Renal pelvis (tissue), 4 donors: ENCODE data around the gene C3orf70. TPM values are rescaled to one million over a fixed set of nuclear protein-coding genes. Genes with fewer than 3 reads are reported as not detected.

ENCODE experiments used
- DNase-seq: peaks from one replicate; pipeline ENCODE4 v3.0.0-alpha.2; 2013
- polyA plus RNA-seq, 3 donors: library from polyadenylated mRNA; unstranded; fragments of 120-200 nt; gene quantifications; one replicate each; pipeline ENCODE4 v1.2.1, GENCODE V29; 2013; ENCODE audit not compliant: insufficient read length in 3 of 3

The C3orf70 gene
- polyA plus RNA-seq, 3 donors: 7.1 to 7.6 (median 7.5) TPM

DNA sequence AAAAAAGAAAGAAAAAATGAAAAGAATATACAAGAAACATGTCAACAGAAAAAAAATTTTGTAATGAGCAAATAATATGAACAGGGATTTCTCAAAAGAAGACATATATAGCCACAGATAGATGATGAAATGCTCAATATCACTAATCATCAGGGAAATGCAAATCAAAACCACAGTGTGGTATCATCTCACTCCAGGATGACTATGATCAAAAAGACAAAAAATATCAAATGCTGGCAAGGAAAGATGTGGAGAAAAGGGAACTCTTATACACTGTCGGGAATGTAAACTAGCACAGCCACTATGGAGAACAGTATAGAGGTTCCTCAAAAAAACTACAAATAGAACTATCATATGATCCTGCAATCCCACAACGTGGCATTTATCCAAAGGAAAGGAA is 94.1 kb downstream of the C3orf70 start:
- DNase-seq: no peak

DNA sequence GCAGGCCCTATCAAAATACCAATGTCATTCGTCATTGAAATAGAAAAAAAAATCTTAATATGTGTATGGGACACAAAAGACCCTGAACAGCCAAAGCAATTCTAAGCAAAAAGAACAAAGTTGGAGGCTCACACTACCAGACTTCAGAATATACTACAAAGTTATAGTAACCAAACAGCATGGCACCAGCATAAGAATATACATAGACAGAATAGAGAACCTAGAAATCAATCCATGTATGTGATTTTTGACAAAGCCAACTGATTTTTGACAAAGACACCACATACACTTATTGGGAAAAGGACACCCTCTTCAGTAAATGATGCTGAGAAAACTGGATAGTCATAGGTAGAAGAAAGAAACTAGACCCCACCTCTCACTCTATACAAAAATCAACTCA is 95.0 kb downstream of the C3orf70 start:
- no peak for DNase-seq

DNA sequence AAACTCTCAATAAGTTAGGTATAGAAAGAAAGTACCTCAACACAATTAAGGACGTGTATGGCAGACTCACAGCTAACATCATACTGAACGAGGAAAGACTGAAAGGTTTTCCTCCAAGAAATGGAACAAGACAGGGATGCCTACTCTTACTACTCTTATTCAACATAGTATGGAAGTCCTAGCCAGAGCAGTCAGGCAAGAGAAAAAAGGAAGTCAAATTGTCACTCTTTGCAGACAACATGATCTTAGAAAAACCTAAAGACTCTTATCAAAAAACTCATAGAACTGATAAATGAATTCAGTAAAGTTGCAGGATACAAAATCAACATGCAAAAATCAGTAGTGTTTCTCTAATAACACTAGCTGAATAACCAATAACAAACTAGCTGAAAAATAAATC is 96.0 kb downstream of the C3orf70 start:
- no peak for DNase-seq

DNA sequence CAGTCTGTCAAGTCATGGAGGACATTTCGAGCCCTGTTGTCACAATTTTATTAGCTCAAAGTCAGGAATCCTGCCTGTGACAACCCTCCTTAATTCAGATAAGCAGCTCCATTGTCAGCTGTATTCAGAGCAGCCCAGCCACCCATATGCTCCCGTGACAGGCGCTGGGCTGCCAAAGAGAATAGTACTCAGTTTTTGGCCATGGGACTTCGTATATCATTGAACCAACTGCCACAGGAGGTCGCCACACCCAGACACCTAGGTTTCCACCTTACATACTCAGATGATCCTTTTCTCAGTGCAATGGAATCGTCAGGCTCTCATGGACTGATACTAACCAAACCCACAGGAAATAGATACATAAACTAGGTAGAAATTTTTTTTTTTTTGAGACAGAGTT is 100.2 kb downstream of the C3orf70 start:
- no peak for DNase-seq

DNA sequence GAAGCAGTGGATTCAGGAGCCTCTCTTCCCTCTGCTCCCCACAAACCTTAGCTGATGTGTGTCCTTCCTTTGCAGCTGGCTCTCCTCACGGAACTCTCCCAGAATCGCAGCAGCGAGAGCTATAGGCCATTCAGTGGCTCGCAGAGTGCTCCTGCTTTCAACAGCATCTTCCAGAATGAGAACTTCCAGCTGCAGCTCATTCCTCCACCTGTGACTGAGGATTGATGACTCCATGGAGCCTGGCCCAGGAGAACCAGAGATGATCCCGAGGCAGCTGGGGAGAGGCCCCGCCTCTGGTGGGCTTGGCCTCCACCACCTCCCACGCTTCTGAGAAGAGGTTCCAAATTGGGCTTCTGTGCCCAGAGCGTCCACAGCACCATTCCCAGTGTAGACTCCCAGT is 101.1 kb downstream of the C3orf70 start:
- no peak for DNase-seq

DNA sequence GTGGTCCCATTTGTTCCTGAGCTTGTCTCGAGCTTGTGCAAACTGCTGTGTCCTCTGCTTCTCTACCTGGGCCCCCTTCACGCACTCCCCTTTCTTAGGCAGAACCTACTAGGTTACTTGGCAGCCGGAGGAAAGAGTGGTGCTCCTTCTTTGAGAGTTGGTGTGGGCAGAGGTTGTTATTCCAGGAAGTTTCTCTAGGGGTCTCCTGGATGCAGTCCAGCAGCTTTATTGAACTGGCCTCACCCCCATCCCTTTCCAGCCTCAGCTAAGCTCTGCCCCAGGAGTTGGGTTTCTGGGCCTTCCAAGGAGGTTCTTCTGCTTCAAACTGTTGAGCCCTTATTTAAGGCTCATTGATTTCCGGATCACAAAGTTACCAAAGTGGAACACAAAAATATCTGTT is 103.2 kb downstream of the C3orf70 start:
- DNase-seq: no peak

DNA sequence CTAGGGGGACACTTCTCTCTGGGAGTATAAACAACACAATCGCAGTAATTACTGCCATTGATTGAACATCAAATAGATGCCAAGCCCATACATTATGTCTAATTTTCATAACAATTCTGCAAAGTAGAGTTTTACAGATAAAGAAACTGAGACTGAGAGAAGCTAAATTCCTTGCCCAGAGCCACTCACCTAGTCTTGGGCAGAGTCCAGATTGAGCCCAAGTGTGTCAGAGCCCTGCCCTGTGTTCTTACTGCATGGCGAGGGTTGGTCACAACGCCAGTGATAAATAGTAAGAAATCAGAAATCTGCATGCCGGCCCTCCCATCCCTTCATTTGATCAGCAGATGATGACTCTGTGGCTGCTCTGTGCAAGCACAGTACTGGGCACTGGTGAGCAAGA is 106.3 kb downstream of the C3orf70 start:
- DNase-seq: no peak

DNA sequence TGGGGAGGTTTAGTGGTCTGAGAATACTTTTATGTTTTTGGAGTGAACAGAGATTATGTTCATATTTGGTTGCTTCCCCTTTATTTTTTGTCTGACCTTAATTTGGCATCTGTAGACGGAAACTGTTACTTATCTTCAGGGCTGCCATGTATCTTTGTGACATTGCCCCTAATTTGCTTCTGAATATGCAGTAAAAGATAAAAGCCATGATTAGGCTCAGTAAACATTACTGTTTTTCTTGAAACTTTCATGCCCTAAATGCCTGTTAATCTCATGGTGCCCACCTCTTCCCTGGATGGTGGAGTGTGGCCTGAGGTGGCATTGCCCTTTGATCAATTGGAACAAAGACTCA is 106.7 kb downstream of the C3orf70 start:
- DNase-seq: no peak

DNA sequence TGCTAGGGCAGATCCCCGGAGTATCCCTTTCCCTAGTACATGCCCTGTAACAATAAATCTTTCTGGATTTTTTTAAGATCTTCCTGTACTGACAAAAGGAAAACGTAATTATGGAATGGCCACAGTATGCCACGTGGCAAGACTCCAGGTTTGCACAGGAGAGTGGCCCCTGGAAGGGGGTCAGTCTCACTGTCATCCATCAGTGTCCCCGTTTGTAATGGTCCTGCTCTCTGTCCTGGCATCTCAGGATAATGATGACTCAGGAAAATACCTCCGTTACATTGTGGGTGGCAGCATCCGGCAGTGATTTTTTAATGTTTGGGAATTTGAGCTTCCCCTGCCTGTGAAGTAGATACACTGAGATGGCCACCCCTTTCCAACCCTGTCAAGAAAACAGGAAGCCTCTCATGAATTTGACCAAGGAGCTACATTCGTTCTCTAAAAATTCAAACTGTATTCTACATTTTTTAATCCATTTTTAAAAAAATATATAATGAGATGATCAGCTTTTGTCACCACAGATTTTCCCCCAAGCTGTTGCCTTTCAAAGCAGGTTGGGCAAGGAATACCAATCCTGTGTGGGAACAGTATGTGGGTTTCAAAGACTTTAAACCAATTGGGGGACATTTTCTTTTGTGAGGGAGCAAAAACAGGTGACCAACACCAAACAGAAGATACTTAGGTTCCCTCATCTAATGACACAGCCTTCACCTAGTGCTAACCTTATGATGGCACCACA is 110.4 kb downstream of the C3orf70 start:
- DNase-seq: no peak

DNA sequence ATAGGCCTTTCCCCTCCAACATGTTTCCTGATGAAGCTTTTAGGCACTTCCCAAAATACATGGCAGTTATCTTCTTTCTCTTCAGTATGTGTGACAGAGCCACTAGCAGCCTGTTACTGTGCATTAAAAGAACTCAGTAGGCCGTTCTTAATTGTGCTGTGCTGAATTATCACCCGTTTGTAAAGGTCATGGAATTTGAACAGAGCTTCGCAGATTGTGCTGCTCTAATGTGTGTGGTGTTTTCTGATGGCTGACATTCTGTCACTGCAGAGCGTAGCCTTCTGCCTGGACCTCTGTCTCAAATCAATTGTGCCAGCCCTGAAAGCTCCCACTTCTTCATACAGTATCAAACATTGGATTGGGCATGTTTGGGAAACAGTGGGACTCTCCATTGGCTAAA is 111.3 kb downstream of the C3orf70 start:
- DNase-seq: no peak

DNA sequence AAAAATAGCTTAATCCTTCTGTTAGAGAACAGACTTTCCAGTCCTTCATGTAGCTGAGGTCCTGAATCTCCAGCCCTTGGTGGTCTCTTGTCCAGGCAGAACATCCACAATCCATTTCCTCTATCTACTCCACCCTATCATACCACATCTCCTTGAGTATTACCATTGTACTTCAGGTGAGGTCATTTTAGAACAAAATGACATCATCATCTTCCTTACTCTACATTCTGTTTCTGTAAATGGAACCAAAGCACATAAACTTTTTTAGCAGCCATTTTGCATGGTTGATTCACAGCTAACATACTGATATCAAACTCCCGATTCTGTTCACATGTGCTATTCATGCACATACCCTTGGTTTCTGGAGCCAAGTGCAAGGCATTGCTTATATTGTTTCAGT is 112.4 kb downstream of the C3orf70 start:
- DNase-seq: no peak

DNA sequence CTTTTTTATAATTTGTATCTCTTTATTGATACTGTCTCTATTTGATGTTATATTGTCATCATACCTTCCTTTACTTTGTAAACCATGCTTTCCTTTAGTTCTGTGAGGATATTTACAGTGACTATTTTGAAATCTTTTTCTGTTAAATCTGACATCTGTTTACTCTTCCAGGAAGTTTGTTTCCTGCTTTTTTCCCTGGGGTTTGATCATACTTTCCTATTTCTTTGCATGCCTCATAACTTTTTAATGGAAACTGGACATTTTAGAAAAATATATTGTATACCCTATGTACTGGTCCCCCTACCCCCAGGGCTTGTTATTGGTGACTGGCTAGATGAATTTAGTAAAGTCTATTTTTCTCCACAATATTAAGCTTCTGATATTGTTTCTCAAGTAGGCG is 115.1 kb downstream of the C3orf70 start:
- DNase-seq: no peak

DNA sequence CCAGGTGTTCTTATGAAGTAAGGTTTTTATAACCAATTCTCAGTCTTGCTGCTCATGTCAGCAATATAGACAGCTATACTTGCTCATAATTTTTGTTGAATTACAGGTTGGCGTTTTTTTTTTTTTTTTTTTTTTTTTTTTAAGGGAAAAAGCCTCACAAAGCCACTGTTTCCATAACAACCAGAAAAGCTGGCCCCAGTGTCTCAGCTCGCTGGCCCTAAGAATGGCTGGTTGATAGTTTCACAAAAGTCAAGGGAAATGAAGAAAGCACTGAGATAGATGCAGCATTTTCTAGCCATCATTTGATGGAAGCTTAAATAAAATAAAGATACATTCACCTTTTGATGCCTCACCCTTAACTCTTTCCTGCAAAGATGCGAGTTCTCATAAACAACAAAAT is 121.9 kb downstream of the C3orf70 start:
- DNase-seq: no peak

DNA sequence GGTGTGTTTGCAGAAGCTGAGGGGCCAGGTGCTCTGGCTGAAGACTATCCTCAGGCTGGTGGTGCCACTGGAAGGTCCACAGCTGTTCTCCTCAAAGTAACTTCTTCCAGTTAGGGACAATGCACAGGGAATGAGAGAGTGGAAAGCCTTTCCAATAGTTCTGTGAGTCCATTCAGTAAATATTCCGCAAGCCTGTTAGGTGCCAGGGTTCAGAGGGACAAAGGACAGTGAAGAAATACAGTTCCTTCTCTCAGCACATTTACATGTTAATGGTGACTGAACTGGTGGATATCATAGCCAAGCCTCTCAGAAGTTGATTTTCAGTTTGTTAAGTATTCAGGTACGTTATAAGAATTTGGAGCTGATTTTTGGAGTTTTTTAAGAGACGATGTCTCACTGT is 122.5 kb downstream of the C3orf70 start:
- no peak for DNase-seq

DNA sequence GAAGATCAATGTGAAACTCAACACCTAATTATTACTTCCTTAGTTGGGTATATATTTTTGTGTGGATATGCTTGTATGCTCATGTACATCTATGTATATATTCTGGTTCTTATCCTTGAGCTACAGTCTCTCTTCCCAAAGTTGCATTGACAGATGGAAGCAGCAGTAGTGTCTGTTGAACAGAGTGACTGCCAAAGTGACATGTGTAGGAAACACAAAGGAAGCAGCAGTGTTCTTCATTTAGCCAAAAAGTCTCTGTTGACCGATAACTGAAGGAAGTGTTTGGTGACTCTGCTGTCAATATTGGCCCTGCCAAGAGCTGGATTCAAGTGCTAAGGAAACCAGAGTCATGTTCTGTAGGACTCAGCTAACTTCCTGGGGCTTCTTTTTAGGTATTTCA is 123.8 kb downstream of the C3orf70 start:
- DNase-seq: no peak

DNA sequence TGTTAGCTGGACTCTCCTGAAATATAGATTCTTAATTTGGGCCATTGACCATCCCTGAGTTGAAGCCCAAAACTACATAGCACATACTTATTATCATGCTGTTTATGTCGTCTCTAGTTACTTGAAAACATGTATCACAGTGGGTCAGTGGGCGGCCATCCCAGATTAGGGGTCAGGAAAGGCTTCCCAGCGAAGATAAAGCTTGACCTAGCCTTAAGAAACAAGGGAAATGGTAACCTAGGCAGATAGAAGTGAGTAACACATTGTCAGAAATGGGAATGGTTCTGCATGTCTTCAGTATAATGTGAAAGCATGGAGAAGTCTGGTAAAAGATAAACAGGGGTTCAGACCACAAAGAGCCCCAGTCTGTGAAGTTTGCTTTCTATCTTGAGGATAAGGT is 124.7 kb downstream of the C3orf70 start:
- no peak for DNase-seq

Other genes with a start within 250 kb of the C3orf70 start
- gene EHHADH, start 101.0 kb upstream of the C3orf70 start, polyA plus RNA-seq: 10 to 100 TPM; 21.8 to 31.3 (median 28.9) TPM
- 10 to 100 TPM; 37.4 to 49.4 (median 44.8) TPM for gene MAP3K13, start 210.1 kb upstream of the C3orf70 start, polyA plus RNA-seq